Measurements from ENCODE around the gene FAM151A.

Gene FAM151A

DNA sequence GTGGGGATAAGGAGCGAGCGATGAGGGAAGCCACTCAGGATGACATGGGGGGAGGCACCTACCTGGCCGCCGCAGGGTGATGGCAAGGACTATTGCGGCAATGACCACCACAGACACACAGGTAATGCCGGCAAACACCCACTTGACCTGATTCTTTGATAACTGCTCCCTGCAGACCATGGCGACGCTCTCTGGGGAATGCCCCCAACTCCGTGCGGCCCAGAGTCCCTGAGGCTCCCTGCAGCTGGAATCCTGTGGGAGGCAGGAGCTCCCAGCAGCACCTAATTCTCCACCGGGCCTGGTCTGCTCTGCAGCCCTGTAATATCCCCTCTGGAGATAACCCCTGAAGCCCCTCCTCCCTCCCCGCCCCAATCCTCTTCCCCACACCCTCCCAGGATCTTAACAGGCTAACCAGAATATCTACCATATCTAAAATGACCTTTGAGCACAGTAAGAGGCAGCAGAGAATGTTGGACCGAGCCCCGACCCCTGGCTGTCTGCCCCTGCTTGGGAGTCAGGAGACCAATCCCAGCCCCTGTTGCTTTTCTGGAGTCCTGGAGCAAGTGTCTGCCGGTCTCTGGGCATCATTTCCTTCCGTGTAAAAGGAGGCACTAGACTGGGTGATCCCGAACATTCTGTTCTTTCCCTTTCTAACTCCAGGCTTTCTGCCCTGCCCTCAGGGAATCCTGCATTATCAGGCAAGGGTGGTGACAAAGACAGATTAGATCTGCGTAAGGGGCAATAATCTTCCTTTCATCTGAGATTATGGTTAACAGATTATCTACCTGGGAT lies at the start of gene FAM151A:
Gene FAM151A, minus strand, starts transcription at position 310 of the 792 bp plus-strand sequence. Its CDS starts 130 bp downstream, at position 180.
- Histone ChIP-seq H3K27ac (no peak within 1 kb of the TSS), H3K4me3 (no peak within 1 kb of the TSS)

- no peak overlapping the region for H3K27ac ChIP-seq
- no peak overlapping the region for H3K4me3 ChIP-seq
These were observed 48.8 kb upstream of the FAM151A start for GRCh38 chr1:54671985-54672608.

DNA sequence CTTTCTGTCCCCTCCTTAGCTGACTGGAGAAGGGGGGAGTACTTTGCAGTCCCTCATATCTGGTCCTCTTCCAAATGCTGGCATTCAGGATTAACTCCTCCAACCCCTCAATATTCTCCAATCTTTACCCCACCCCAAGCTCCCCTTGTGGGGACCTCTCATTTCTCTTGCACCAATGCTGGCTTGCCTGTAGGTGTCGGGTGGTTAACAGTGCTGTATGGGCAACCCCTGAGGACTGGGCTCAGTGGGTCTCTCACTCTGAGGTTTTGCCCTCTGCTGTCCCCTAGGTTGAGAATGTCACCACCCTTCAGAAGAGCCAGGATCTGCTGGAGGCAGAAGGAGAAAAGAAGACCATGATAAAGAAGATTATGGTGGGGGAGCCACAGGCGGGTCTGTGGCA lies 45.2 kb upstream of the FAM151A start:
- H3K4me3 ChIP-seq = no peak overlapping the region
- H3K27ac ChIP-seq = no peak overlapping the region

DNA sequence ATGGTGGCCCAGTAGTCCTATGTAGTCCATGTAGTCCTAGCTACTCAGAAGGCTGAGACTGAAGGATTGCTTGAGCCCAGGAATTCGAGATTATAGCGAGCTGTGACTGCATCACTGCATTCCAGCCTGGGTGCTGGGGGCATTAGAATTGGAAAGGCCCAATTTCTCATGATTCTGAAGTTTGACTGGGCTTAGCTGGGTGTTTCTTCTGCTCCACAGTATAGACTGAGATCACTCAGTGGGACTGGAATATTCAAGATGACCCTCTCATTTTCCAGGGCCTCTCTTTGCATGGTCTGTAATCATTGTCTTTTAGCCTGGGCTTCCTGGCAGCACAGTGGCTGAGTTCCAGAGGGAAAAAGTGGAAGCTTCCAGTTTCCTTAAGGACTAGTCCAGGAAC lies 44.5 kb upstream of the FAM151A start:
- H3K27ac ChIP-seq = no peak overlapping the region

GRCh38 chr1:54666333-54666732 lies 43.0 kb upstream of the FAM151A start:
- Histone ChIP-seq H3K27ac (no peak overlapping the region), H3K4me3 (no peak overlapping the region)

More for the DNA sequence above, 44.5 kb upstream of the FAM151A start:
- no peak overlapping the region for H3K4me3 ChIP-seq

DNA sequence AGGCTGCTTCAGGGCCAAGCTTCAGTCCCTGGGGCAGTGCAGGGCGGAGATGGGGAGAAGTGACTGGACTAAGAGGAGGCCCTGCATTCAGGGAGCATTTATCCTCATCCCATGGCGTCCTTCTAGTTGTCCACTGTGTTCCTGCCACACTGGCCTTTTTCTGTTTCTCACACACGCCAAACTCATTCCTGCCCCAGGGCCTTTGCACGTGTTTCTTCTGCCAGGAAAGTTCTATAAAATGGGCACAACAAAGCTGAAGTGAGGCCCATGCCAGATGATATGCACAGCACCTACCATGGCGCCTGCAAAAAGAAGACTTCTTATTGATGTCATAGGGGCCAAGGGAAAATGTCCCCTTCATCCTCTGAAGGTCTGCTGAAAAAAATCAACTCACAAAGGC lies 42.5 kb upstream of the FAM151A start:
- Histone ChIP-seq H3K27ac (no peak overlapping the region), H3K4me3 (no peak overlapping the region)

DNA sequence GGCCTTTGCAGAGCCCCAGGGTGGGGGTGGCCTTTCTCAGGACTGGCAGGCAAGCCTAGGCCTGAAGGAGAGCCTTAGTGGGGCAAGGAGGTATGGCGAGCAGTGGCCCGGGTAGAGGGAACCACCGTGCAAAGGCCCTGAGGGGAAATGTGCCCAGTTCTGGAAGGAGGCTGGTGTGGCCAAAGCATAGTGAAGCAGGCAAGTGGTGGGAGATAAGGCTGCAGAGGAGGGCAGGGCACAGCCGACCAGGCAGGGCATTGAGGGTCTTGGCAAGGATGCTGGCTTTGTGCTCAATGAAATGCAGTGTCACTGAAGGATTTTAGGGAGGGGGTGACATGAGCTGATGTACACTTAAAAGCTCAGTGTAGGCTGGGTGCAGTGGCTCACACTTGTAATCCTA lies 41.0 kb upstream of the FAM151A start:
- H3K27ac ChIP-seq = no peak overlapping the region
- no peak overlapping the region for H3K4me3 ChIP-seq

- H3K27ac ChIP-seq = no peak overlapping the region
- no peak overlapping the region for H3K4me3 ChIP-seq
These were observed 40.4 kb upstream of the FAM151A start for GRCh38 chr1:54663725-54664124.

- no peak overlapping the region for H3K27ac ChIP-seq
- H3K4me3 ChIP-seq = no peak overlapping the region
These were observed 35.0 kb upstream of the FAM151A start for GRCh38 chr1:54658164-54658913.

DNA sequence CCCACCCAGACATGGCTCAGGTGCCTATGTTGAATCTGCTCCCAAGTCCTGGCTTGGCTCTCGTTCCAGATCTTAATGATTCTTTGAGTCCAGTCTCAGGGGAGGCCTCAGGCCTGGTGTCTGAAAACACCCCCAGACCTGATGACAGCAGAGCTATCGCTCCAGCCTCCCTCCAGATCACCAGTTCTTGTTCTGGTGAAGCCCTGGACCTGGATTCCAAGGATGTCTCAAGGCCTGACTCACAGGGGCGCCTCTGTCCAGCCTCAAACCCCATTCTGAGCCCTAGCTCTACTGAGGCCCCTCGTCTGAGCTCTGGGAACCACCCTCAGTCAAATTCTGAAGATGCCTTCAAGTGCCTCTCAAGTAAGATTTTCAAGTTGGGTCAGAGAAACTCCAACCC lies 29.7 kb upstream of the FAM151A start:
- Histone ChIP-seq H3K27ac (no peak overlapping the region), H3K4me3 (no peak overlapping the region)

DNA sequence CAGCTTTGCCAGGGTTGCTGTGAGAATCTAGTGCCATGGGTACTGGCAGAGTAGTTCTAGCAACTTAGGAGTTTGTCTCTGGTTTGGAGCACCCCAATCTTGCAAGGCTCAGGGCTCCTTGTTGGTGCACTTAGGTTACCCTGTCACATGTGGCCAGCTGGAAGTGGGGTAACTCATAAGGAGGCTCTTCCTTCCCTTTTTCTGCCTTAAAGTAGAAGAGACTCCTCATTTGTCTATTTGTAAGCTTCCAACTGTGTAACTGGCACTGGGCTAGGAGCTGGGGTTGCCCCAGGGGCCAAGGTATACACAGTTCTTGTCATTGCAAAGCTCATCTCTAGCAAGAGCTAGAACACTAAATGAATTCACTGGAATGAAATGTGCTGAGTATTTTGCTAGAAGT lies 28.8 kb upstream of the FAM151A start:
- H3K4me3 ChIP-seq = no peak overlapping the region
- H3K27ac ChIP-seq = no peak overlapping the region

- Histone ChIP-seq H3K4me3 (no peak overlapping the region), H3K27ac (no peak overlapping the region)
These were observed 28.3 kb upstream of the FAM151A start for GRCh38 chr1:54651608-54652007.

GRCh38 chr1:54650417-54650816 lies 27.1 kb upstream of the FAM151A start:
- no peak overlapping the region for H3K4me3 ChIP-seq
- no peak overlapping the region for H3K27ac ChIP-seq

DNA sequence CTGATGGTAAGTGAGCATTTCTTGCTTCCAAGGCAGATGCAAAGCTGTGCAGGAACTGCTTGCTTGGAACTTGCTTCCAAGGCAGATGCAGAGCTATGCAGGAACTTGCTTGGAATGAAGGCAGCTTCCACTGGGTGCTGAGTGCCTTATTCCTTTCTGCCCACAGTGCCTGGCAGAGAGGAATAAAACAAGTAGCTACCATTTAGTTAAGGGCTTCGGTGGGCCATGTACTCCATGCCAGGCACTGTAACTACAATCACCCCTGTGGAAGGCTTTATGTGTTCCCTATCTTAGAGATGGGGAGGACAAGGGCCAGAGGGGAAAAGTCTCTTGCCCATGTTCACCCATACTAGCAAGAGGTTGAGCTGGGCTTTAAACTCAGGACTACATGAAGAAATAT lies 26.6 kb upstream of the FAM151A start:
- Histone ChIP-seq H3K27ac (no peak overlapping the region), H3K4me3 (no peak overlapping the region)

DNA sequence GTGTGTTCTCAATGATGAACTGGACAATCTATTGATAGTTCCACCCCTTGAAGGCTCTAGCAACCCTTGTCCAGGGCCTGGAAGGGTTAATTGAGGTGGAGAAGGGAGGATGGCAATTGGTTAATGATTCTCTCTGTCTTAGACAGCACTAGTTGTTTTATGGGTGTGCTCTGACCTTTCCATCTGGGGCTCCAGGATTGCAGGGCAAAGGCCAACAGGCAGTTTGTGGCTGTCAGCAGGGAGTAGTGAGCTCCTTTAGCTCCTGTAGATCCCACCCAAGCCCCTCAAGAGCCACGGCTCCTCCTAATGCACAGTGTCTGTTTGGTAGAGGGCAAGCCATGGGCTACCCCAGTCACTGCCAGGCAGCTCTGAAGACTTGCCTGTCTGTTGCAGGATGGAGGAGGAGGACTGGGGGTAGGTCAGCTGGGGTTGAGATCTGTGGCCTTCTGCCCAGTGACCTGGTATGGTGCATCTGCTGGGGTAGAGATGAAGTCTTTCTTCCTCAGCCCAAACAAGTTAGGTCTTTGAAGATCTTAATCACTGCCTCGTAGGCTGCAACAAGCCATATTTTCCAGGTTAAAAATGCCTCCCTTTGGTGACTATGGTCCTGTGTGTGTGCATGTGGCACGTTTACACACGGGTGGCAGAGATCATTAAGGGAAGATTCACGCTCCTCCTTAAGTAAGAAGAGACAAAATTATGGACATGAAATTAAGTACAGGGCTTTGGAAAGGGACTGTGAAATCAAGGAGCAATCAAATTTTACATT lies 26.0 kb upstream of the FAM151A start:
- Histone ChIP-seq H3K4me3 (no peak overlapping the region), H3K27ac (no peak overlapping the region)

GRCh38 chr1:54645806-54646676 lies 22.7 kb upstream of the FAM151A start:
- no peak overlapping the region for H3K27ac ChIP-seq
- H3K4me3 ChIP-seq = no peak overlapping the region

DNA sequence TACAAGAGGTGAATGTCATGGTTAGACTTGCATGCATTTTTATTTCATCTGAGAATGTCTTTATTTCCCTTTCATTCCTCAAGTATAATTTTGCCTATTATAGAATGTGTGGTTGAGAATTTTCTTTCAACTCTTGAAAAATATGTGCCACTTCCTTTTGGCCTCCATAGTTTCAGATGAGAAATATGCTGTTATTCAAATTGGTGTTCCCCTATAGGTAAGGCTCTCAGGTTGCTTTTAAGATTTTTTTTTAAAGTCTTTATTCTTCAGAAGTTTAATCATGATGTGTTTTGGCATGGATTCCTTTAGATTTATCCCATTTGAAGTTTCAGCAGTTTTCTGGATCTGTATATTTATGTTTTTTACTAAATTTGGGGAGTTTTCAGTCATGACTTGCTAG lies 20.4 kb upstream of the FAM151A start:
- Histone ChIP-seq H3K4me3 (no peak overlapping the region), H3K27ac (no peak overlapping the region)

DNA sequence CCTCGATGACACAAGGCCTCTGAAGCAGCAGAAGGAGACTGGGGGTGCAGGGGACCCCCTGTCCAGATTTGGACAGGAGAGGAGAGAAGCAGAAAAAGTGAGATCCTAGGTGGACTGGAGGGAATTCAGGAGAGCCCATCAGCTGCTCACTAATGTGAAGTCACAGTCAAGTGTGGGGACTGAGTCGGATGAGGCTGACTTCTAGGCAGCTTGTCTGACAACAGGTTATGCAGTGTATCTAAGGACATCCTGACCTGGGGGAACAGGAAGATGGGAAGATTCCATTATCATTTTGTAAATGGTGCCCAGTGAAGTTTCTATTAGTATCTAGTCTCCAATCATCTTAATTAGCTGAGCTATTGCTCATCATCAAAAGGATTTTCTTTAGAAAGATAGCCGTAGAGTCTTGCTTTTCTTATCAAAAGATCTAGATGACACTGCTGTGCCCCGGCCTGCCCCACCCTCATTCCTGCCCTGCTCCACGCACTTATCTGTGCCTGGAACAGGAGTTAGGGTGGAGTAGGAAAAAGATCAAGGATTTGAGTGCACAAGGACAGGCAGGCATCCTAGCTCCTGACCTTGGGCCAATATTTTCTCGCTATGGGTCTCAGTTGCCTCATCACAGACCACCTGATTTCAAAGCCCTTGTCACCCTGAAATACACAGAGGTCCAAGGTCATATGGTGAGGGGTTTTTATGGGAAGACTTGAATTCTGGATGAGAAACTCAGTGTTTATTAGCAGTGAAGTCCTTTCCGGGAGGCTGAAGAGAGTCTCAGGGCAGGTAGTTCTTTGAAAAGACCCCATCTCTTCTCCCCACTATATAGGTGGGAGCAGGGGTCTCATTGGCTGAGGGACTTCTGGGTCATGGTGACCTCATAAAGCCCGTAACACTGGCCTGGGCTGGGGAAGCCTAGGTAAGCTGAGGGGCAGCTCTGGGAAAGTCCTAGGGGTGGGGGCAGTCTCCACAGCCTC lies 17.8 kb upstream of the FAM151A start, which contains the start of gene MROH7:
Gene MROH7, plus strand, starts transcription at position 924 of the 974 bp plus-strand sequence. CDS start 11,141 bp downstream, outside the sequence.
- no peak within 1 kb of the TSS for H3K27ac ChIP-seq
- no peak within 1 kb of the TSS for H3K4me3 ChIP-seq
